ENCODE results near the gene FZR1.

The FZR1 gene

GRCh38 chr19:3520166-3521103 is 14.3 kb downstream of the FZR1 start:
- DNase-seq (ENCODE audit: low read depth) = no peak
- no peak overlapping the region for H3K4me3 ChIP-seq (ENCODE audit: control insufficient read depth, low read depth, low read length)
- no peak for TF ChIP-seq CTCF (IDR thresholded peaks at IDR 0.05; ENCODE audit: control insufficient read depth, insufficient read depth, low read depth, low read length, missing control alignments)

- no peak for TF ChIP-seq CTCF (IDR thresholded peaks at IDR 0.05; ENCODE audit: control insufficient read depth, insufficient read depth, low read depth, low read length, missing control alignments)
- DNase-seq (ENCODE audit: low read depth) = no peak
- H3K4me3 ChIP-seq (ENCODE audit: control insufficient read depth, low read depth, low read length) = no peak overlapping the region
Measured at GRCh38 chr19:3521104-3521445, 15.0 kb downstream of the FZR1 start.

GRCh38 chr19:3522421-3523360 is 16.6 kb downstream of the FZR1 start:
- no peak for TF ChIP-seq CTCF (IDR thresholded peaks at IDR 0.05; ENCODE audit: control insufficient read depth, insufficient read depth, low read depth, low read length, missing control alignments)
- H3K4me3 ChIP-seq (ENCODE audit: control insufficient read depth, low read depth, low read length) = no peak overlapping the region
- no peak for DNase-seq (ENCODE audit: low read depth)

DNA sequence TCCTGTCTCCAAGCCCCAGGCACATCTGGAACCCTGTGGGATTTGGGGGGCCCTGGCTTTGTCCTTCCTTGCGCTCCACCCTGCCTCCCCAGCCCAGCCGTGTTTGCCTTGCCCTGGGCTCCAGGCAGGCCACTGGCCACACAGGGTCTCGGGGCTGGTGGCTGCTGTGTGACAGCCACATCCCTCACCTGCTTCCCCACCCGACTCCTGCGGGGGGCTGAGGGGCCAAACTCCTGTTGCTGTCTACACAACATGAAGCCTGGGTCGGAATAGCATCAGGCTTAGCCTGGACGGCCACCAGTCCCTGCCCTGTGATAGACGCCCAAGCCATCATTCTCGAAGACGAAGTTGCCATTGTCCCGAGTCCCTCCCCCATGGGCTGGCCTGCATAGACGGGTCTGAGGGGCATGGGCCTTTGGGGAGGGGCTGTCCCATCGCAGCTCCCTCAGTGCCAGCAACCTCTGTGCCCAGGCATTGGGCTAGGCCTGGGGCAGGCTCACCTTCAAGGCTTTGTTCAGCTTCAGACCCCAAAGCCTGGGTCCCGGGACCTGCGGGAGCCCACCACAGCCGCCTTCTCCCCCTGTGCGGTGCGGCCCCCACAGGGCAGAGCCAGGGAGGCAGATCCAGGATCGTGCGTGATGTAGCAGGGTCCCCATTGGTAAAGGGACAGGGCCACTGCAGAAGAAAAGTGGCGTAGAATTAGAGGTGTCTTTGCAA is 17.4 kb downstream of the FZR1 start:
- no peak for TF ChIP-seq CTCF (IDR thresholded peaks at IDR 0.05; ENCODE audit: control insufficient read depth, insufficient read depth, low read depth, low read length, missing control alignments)
- no peak for DNase-seq (ENCODE audit: low read depth)
- no peak overlapping the region for H3K4me3 ChIP-seq (ENCODE audit: control insufficient read depth, low read depth, low read length)

DNA sequence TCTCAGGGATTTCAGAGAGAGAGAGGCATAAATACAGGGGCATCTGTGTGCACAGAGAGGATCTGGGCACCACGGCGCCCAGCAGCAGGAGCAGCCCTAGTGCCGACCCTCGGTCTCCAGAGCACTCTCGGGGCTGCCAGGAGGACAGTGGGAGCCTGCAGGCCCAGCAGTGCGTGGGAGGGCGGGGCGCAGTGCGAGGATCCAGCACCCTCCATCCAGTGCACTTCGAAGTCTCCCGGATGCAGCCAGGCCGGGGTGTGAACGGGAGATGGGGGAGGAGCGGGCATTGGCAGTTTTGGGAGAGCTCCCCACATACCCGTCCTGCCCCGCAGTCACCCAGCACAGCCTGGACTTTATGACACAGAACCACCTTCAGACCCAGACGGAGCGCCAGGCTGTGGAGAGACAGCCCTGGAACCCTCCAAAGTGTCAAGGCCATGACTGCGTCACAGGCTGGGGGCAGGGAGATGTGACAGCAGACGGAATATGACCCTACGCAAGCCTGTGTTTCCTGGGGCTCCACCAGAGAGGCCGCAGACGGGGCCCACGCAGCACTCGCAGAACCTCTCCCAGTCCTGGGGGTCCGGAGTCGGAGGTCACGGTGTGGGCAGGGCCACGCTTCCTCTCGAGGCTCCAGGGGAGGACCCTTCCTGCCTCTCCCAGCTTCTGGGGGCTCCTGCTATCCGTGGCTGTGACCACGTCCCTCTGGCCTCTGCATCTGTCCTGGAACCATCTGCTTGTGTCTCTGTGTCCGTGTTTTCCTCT is 18.1 kb downstream of the FZR1 start:
- H3K4me3 ChIP-seq (ENCODE audit: control insufficient read depth, low read depth, low read length) = no peak overlapping the region
- DNase-seq (ENCODE audit: low read depth) = no peak
- TF ChIP-seq CTCF (IDR thresholded peaks at IDR 0.05; ENCODE audit: control insufficient read depth, insufficient read depth, low read depth, low read length, missing control alignments) = no peak

Measured in AG09309 (cell line).